Astrocyte of the cerebellum (primary cell): ENCODE results near the gene EIF4G3.

ENCODE experiments used
- DNase-seq: peaks from one replicate; pipeline ENCODE4 v3.0.0-alpha.2; 2011; ENCODE audit warnings: low read depth
- H3K4me3 ChIP-seq: 2 replicates; pipeline ENCODE4 v1.5.1; 2011; ENCODE audit warnings: mild to moderate bottlenecking, low read depth, low read length, moderate library complexity
- CTCF ChIP-seq: IDR thresholded peaks from 2 replicates; pipeline ENCODE4 v1.5.1; 2012; ENCODE audit warnings: low read length, low read depth, moderate library complexity, mild to moderate bottlenecking; ENCODE audit errors: missing control alignments
- in situ Hi-C: cut with HindIII; loops from 2 replicates; pipeline ENCODE4 v1.10.0; 2017; ENCODE audit warnings: low sequenced_read_pairs

Gene EIF4G3

GRCh38 chr1:21162740-21163464 is 13.8 kb downstream of the EIF4G3 start:
- no peak for TF ChIP-seq CTCF
- no peak overlapping the region for H3K4me3 ChIP-seq
- no peak for DNase-seq
- in situ Hi-C loops, result no loop called here

GRCh38 chr1:21161842-21162241 is 14.9 kb downstream of the EIF4G3 start:
- DNase-seq, result no peak
- TF ChIP-seq CTCF, result no peak
- H3K4me3 ChIP-seq, result no peak overlapping the region
- in situ Hi-C loops, result no loop called here

- no peak for DNase-seq
- in situ Hi-C loops, result no loop called here
- TF ChIP-seq CTCF, result no peak
- no peak overlapping the region for H3K4me3 ChIP-seq
These were observed 16.4 kb downstream of the EIF4G3 start for GRCh38 chr1:21160263-21160796.

GRCh38 chr1:21157868-21158267 is 18.8 kb downstream of the EIF4G3 start:
- in situ Hi-C loops, result no loop called here
- no peak overlapping the region for H3K4me3 ChIP-seq
- DNase-seq, result no peak
- TF ChIP-seq CTCF, result no peak

GRCh38 chr1:21157054-21157453 is 19.6 kb downstream of the EIF4G3 start:
- H3K4me3 ChIP-seq, result no peak overlapping the region
- no peak for DNase-seq
- in situ Hi-C loops, result no loop called here
- no peak for TF ChIP-seq CTCF

- DNase-seq, result no peak
- no peak overlapping the region for H3K4me3 ChIP-seq
- in situ Hi-C loops, result no loop called here
- no peak for TF ChIP-seq CTCF
These were observed 20.7 kb downstream of the EIF4G3 start for GRCh38 chr1:21156019-21156418.
